NOMO-1 treated with DMSO at 0.1 percent for 48 hours (cell line): ENCODE data around the gene CCDC78.

ENCODE experiments used
- DNase-seq: peaks from one replicate; lab custom pipeline; 2025; ENCODE audit not compliant: unreplicated experiment; lab: John Stamatoyannopoulos, UW

The CCDC78 gene

DNA sequence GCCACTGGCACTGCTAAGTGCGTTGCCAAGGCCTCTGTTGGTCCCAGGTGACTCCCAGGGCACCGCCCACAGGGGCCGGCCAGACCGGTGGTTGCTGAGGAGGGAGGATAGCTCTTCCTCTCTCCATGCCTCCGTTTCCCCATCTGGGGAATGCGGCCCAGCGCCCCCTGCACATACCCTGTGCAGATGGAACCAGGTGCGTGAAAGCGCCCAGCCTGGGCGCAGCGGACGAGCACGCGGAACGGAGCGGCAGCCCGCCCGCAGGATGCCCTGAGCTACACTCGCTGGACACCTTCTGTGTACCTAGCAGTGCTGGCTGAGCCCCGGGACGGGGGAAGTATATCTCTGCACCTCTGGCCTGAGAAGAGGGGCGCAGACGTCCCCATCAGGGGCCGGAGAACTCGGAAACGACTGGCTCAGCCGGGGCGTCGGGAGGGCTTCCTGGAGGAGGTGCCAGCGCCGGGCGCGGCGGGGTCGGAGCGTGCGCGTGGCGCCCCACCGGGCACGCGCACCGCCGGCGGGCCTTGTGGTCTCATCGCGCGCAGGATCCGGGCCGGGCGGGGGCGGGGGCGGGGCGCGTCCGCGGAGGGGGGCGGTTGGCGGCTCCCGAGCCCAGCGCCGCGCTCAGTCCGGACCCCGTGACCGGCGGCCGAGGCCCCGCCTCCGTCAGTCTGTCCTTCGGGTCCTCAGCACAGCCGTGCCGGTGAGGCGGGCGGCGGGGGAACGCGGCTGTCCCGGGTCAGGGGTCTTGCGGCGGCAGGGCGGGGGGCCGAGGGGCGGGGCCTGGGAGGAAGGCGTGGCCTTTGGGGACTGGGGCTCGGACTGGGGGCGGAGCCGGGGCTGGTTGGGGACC, at the start of gene CCDC78, which contains the start of gene HAGHL:
Gene CCDC78, minus strand, starts transcription at position 6 of the 853 bp plus-strand sequence. CDS start 76 bp downstream, outside the sequence.
Gene HAGHL, plus strand, starts transcription at position 669 of the 853 bp plus-strand sequence. CDS start 404 bp downstream, outside the sequence.
- DNase-seq = peak; percentile 50

DNA sequence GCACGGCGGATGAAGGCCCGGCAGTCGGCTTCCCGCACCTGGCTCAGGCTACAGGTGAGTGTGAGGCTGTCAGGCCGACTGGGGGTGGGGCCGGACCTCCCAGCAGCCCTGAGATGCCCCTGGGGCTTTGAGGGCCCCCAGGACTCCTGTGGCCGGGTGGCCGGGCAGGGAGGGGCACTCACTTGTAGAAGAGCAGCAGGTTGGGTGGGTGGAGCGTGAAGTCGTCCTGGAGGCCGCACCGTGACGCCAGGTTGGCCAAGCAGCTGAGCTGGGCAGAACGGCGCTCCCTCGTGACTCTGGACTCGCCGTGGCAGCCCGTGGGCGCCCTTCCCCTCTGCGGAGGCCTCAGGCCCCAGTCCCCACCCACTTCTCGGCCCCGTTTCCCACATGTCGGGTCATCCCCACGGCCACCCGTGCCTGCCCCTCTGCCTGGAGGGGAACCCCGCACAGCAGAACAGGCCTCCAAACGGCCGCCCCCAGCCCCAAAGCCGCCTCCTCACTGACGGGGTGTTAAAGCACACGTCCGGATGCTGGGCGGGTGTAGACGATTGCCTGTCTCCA, 49.1 kb upstream of the CCDC78 start:
- no peak for DNase-seq

DNA sequence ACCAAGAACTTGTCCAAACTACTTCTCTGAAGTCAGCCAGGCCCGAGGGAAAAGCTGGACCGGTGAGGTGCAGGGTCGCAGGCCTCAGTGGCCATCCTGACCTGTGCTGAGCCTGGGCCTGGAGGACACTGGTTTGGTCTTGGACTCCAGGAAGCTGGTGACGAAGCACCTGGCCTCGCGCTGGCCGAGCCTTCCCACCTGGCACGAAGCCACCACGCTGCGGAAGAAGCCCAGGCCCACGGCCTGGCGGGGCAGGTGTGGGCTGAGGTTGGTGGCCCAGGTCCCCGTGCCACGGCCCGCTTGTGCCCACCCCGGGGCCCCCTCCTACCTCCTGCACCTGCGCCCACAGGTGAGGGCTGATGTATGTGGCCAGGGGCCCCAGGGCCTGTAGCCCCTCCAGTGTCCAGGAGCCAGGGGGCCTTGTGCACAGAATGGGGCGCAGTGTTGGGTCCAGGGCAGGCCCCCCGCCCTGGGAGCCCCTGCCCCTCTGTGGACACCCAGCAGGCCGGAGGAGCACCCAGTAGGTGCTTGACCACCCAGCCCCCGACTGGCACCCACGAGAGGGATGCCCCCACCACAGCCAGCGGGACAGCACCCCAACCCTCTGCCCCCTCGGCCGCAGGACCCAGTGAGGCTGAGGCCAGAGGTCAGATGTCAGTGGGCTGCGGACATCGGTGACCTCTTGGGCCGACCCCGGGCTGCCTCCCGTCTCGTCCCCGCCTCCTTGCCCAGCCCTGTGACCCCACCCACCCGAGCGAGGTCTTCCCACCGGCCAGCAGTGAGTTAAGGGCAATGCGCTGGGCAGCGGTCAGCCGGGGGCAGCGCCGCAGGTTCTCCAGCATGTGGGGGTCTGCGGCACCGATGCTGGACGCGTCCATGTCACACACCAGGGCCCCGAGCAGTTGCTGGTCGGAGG, 48.1 kb upstream of the CCDC78 start:
- no peak for DNase-seq

DNA sequence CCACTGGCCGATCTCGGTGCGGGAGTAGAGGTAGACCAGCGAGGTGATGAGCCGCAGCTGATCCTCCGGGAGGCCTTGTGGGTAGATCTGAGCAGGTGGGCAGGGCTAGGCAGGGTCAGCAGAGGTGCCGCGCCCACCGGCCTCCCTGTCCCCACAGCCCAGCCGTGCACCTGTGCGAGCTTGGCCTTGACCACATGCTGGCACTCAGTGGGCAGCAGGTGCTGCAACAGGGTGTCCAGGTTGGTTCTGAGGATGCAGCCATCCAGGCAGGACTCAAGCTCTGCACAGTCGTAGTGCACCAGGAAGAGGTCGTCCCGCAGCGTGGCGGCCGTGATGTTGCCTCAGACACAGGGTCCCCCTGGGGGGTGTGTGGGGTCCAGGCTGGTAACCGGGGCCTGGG, 46.7 kb upstream of the CCDC78 start:
- DNase-seq = no peak

DNA sequence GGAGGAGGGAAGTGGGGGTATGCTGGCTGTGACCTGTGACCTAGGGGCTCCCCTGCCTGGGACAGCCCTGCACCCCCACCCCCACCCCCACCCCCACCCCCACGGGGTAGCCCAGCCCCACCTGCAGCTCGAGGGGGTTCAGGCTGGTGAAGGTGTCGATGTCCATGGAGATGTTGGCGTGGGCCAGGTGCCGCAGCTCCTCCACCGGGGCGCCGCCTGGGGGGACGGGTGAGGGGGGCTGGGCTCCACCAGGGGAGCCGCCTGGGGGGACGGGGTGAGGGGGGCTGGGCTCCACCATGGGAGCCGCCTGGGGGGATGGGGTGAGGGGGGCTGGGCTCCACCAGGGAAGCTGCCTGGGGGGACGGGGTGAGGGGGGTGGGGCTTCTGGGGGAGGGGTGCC, 44.2 kb upstream of the CCDC78 start:
- DNase-seq = no peak

GRCh38 chr16:769934-770333, 43.7 kb upstream of the CCDC78 start:
- DNase-seq = no peak

- DNase-seq = no peak
These were observed 43.0 kb upstream of the CCDC78 start for GRCh38 chr16:769184-769784.

DNA sequence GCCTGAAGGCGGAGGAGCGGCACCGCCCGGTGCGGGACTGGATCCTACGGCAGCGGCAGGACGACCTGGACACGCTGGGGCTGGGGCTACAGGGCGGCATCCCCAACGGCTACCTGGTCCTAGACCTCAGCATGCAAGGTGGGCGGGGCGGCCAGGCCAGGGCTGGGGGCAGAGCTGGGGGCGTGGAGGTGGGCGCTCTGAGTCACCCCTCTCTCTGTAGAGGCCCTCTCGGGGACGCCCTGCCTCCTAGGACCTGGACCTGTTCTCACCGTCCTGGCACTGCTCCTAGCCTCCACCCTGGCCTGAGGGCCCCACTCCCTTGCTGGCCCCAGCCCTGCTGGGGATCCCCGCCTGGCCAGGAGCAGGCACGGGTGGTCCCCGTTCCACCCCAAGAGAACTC, 42.2 kb upstream of the CCDC78 start:
- DNase-seq = no peak

DNA sequence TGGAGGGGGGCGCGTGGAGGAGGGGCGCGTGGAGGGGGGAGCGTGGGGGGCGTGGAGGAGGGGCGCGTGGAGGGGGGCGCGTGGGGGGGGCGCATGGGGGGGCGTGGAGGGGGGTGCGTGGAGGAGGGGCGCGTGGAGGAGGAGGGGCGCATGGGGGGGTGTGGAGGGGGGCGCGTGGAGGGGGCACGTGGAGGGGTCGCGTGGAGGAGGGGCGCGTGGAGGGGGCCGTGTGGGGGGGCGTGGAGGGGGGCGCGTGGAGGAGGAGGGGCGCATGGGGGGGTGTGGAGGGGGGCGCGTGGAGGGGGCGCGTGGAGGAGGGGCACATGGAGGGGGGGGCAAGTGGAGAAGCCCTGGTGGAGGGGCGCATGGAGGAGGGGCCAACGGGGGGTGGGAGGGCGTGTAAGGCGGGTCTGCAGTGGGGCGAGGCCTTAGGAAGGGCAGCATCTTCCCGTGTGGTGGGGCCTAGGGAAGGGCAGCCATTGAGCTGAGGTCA, 41.5 kb upstream of the CCDC78 start:
- no peak for DNase-seq

DNA sequence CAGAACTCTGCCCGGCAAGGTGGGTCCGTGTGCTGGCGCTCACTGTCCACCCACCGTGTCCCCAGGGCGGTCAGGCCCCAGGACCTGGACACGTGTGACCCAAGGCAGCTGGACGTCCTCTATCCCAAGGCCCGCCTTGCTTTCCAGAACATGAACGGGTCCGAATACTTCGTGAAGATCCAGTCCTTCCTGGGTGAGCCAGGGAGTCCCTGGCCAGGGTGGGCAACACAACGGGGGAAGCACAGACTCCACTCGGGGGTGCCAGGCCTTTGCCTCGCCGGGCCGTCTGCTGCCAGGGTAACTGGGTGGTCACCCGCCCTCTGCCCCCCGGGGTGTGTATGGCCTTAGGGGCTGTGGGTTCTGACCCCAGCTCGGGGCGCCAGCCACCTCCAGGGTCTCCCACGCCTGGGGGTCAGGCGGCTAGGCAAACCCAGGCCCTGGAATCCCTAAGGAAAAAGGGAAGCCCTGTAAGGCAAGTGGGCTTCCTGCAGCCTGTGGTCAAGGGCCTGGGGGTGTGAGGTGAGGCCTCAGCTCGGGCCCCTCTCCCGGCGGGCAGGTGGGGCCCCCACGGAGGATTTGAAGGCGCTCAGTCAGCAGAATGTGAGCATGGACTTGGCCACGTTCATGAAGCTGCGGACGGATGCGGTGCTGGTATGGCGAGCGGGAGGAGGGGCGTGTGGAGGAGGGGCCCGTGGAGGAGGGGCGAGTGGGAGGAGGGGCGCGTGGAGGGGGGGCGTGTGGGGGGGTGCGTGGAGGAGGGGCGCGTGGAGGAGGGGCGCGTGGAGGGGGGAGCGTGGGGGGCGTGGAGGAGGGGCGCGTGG, 40.8 kb upstream of the CCDC78 start:
- DNase-seq = no peak

GRCh38 chr16:766008-766819, 40.0 kb upstream of the CCDC78 start:
- DNase-seq = no peak

GRCh38 chr16:765488-765865, 39.2 kb upstream of the CCDC78 start:
- DNase-seq = no peak

- no peak for DNase-seq
These were observed 38.7 kb upstream of the CCDC78 start for GRCh38 chr16:764848-765487.

GRCh38 chr16:764184-764750, 38.0 kb upstream of the CCDC78 start:
- DNase-seq = no peak

- DNase-seq = no peak
These were observed 37.3 kb upstream of the CCDC78 start for GRCh38 chr16:763369-764183.

DNA sequence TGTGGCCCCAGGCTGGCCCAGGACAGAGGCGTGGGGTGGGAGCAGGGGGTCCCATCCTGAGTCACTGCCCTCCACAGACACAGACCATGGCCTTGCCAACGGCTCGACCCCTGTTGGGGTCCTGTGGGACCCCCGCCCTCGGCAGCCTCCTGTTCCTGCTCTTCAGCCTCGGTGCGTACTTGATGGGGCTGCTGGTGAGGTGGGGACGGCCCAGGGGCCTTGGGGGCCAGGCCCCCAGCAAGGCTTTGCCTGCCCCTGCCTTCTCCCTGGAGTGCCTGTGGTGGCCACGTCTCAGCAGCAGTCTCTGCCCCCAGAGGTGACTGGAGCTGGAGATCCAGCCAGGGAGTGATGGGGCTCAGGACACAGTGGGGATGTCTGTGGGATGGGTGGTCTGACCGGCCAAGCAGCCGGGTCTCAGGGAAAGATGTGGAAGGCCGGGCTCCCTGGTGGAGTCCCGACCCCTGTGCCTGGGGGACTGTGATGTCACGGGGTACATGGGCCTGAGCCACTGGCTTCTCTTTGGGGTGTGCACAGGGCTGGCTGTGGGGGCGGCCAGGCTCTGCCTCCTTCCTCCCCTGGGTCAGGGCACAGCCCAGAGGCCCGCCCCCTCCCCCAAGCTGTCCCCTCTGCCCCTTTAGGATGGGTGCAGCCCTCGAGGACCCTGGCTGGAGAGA, 36.5 kb upstream of the CCDC78 start:
- no peak for DNase-seq
